Measurements from ENCODE around the gene CLTC.

GRCh38 chr17:59668816-59669215 is 49.1 kb downstream of the CLTC start:
- TF ChIP-seq, protein P1, sequence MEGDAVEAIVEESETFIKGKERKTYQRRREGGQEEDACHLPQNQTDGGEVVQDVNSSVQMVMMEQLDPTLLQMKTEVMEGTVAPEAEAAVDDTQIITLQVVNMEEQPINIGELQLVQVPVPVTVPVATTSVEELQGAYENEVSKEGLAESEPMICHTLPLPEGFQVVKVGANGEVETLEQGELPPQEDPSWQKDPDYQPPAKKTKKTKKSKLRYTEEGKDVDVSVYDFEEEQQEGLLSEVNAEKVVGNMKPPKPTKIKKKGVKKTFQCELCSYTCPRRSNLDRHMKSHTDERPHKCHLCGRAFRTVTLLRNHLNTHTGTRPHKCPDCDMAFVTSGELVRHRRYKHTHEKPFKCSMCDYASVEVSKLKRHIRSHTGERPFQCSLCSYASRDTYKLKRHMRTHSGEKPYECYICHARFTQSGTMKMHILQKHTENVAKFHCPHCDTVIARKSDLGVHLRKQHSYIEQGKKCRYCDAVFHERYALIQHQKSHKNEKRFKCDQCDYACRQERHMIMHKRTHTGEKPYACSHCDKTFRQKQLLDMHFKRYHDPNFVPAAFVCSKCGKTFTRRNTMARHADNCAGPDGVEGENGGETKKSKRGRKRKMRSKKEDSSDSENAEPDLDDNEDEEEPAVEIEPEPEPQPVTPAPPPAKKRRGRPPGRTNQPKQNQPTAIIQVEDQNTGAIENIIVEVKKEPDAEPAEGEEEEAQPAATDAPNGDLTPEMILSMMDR (conservative IDR thresholded peaks at IDR 0.05): no peak
- TF ChIP-seq EZH2 (IDR thresholded peaks at IDR 0.05; ENCODE audit: low read depth): no peak
